HG03175 (cell line): ENCODE measurements around the gene ZNF239.
"Not testable (repeated sequence)": the region's sequence is repeated elsewhere in the genome, so short reads cannot be mapped to it uniquely, and the experiment has no call there.

Source experiments
- ATAC-seq: cut with Tn5 transposase; IDR thresholded peaks from one replicate; pipeline ENCODE4 v1.9.1; 2021; ENCODE audit warnings: mild to moderate bottlenecking, moderate library complexity; ENCODE audit not compliant: unreplicated experiment

The ZNF239 gene

DNA sequence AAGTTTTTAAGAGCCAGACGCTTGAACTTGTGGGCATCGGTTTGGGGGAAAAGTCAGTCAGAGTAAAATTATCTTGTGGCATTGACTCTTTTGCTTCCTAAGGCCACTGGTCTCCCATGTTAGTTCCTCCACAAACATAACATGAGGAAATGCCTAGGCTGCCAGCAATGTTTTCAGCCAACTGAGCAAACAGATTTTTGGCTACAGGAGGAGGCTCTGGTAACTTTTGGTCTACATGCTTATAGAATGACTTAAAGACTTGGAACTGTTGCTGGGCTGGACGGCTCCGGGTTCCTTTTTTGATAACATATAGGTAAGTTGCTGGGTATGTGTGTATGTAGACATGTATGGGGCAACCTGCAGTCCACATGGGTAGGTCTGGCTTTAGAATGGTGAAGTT lies 9.6 kb upstream of the ZNF239 start:
- no peak for ATAC-seq

DNA sequence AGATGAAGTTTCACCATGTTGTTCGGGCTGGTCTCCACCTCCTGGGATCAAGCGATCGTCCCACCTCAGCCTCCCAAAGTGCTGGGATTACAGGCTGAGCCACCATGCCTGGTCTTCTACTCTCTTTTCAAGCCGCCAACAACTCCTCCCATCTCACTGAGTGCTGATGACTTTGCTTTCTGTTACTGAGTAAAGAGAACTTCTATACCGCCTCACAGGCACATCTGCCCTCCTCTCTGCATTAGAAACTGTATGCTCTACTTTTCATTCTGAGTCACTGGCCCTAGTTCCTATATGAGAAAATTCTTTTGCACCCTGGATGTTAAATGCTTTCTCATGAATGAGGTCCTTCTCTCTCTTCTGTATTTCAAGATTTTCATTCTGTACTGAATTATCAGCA lies 2.2 kb upstream of the ZNF239 start:
- ATAC-seq = no peak

DNA sequence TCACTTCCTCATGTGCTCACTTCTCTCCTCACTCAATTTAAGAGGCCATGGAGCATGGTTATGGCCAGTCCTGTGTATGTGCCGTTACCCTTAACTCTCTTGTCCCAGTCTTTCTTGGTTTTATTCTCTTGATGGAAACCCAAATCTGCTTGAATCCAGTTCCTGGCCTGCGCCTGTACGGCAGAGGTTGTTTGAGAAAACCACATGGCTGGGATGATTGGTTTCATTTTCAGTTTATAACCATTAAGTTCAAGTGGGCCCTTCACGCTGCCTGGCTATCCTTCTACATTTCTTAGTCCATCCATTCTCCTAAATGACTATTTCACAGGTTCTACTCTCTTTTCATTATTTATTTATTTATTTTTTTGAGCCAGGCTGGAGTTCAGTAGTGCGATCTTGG lies 1.6 kb upstream of the ZNF239 start:
- no peak for ATAC-seq

DNA sequence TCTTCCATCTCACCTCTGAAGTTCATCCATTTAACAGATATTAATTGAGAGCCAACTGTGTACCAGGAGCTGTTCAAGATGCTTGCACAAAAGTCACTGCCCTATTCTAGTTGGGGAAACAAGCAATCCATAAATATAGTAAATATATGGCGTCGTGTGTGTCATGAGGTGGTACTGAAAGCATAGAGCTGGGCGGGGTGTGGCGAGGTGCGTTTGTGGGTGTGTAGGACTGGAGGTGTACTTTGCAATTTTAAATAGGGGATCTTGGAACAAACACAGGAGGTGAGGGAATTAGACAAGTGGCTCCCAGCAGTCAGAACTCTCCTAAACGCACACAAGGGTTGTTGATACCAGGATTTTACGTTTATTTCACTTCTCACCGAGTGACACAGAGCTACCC lies 490 bp upstream of the ZNF239 start:
- ATAC-seq = no peak

DNA sequence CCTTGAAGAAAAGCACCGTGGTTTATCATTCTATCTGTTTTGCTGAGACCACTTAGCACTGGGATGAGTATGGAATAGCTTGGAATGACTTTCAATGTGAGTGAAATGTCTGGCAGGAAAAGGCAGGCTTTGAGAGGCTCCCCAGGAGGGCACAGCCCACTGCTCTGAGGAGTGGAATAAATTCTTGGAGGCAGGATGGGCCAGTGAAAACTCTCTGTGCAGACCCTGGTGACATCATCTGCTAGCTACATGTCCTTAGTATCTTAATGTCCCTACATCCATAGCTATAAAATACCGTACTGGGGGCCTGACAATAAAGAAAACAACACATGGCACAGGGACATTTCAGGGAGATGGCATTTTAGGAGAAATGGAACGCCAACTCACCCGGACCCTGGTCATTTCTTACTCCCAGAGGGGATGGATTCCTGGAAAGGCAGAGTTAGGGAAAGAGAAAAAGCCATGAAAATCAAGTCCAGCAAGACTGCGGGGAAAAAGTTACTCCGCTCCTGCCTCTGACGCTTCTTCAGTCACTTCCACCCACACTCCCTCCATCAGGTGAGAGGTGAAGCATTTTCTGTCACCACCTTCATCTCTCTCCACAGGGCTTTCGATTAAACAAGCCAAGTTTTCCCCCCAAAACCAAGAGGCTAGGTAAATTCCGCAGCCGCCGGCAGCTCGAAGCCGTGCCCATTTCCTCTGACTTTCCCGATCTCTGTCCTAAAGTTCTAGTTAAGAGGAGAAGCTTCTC lies 991 bp downstream of the ZNF239 start:
- ATAC-seq = no peak

DNA sequence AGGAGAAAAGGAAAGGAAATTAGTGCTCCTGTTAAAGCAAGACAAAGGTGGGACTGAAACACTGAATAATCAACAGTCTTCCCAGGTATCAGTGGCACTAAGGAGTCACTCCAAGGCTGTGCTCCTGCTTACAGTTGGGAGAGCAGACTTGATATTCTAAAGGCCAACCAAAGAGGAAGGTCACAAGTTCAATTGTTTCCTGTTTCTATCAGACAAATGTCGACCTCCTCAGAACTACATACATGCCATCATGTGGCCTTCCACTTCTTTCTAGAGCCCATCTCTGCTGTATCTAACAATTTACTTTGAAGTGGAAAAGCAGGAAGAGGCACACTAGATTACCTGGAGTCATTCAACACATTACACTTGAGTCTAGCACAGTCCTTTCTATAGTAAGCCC lies 3.4 kb downstream of the ZNF239 start:
- ATAC-seq = no peak

DNA sequence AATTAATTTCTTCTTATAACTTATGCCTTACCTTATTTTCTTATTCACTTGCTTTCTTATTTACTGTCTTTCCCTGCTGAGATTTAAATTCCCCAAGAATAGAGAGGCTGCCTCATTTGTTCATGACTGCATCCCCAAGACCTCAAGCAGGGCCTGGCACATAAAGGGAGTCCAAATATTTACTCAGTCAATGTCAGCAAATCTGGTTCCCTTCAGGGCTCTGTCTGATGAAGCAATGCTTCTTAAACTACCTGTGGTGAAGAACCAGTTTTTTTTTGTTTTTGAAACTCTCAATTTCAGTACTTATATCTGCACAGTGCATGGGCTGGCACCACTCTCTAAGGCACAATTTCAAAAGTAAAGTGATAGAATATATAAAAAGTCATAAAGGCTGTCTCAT lies 4.7 kb downstream of the ZNF239 start:
- ATAC-seq = no peak

DNA sequence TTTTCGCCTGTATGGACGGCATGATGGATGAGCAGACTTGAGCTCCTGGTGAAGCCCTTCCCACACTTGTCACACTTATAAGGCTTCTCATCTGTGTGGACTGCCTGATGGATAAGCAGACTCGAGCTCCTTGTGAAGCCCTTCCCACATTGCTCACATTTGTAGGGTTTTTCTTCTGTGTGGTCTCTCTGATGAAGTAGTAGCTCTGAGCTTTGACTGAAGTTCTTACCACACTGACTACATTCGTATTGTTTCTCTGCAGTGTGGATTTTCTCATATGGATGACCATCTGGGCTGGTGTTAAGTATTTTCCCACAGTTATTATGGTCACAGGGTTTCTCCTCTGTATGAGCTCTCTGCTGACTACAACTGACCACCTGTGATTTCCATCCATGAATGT lies 17.2 kb downstream of the ZNF239 start:
- ATAC-seq = no peak

DNA sequence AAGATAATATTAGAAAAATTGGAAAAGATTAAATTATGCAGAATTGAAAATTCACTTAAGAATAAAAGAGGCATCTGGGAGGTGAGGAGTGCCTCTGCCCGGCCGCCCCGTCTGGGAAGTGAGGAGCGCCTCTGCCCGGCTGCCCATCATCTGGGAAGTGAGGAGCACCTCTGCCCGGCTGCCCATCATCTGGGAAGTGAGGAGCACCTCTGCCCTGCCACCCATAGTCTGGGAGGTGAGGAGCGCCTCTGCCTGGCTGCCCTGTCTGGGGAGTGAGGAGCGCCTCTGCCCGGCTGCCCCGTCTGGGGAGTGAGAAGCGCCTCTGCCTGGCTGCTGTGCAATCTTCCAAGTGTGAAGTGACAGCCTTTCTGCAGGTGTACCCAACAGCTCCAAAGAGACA lies 30.7 kb downstream of the ZNF239 start:
- ATAC-seq = not testable (repeated sequence)

DNA sequence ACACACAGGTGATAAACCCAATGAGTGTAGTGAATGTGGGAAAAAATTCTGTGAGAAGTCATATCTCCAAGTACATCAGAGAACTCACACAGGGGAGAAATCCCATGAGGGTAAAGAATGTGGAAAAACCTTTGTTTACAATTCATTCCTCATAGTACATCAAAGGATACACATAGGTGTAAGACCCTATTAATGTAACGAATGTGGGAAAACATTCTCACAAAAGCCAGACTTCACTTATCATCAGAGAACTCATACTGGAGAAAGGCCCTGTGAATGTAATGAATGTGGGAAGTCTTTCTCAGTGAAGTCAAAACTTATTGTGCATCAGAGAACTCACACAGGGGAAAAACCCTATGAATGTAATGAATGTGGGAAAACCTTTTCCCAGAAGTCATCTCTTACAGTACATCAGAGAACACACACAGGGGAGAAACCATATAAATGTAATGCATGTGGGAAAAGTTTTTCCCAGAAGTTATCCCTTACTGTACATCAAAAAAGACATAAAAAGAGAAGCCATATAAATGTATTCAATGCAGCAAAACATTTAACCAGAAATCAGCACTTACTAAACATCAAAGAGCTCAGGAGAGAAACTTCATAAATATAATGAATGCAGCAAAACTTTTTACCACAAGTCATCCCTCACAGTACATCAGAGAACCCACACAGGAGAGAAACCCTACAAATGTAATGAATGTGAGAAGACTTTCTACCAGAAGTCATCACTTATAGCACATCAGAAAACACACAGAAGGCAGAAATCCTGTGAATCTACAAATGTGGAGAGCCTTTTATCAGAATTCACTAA lies 49.8 kb downstream of the ZNF239 start:
- no peak for ATAC-seq
